B cell (primary cell): ENCODE results near the gene MAP1LC3B2. TPM values are rescaled to one million over a fixed set of nuclear protein-coding genes. Genes with fewer than 3 reads are reported as not detected.

Experiments used
- ATAC-seq: fragments of 200-7000 bp; cut with Tn5 transposase; one replicate; pipeline ENCODE4 v1.10.0; 2021; ENCODE audit warnings: low read depth, mild to moderate bottlenecking, moderate number of reproducible peaks, moderate library complexity
- CTCF ChIA-PET: fragments of 350-600 bp; sonication (Branson Sonifier 250); formaldehyde crosslinking; loops from one replicate; lab custom pipeline; 2021; ENCODE audit warnings: antibody characterized with exemption, inconsistent platforms; lab: Charles Lee
- POLR2A ChIA-PET: fragments of 350-600 bp; sonication (Branson Sonifier 250); formaldehyde crosslinking; loops from one replicate; lab custom pipeline; 2021; ENCODE audit warnings: antibody characterized with exemption; lab: Charles Lee
- DNase-seq: peaks from one replicate; pipeline ENCODE4 v3.0.0; 2013
- H2AFZ ChIP-seq: 2 replicates; pipeline ENCODE4 v1.6.1; 2012; ENCODE audit warnings: mild to moderate bottlenecking, low read depth, low read length; ENCODE audit not compliant: insufficient read depth, poor library complexity, severe bottlenecking
- H3K27ac ChIP-seq, 2 donors: 1 replicate in 1 of 2; 2 replicates in 1 of 2; pipeline ENCODE4 v1.5.1; 2012 to 2013; ENCODE audit warnings: low read length in 2 of 2, mild to moderate bottlenecking in 2 of 2, moderate library complexity in 1 of 2
- H3K27me3 ChIP-seq, 4 experiments: fragments of 200-600 bp in 1 of 4; sonication (generic) in 1 of 4; replicated peaks in 1 of 4; 1 replicate in 2 of 4; 2 replicates in 2 of 4; pipeline versions ENCODE4 v1.6.1 to v1.7.0; 2013 to 2016; ENCODE audit warnings: low read length in 3 of 4, mild to moderate bottlenecking in 2 of 4, mixed read lengths in 1 of 4, moderate library complexity in 1 of 4; ENCODE audit not compliant: insufficient read depth in 4 of 4, control insufficient read depth in 3 of 4; ENCODE audit errors: control extremely low read depth in 1 of 4
- H3K36me3 ChIP-seq, 2 experiments: replicated peaks in 1 of 2; 1 replicate in 1 of 2; 2 replicates in 1 of 2; pipeline versions ENCODE4 v1.6.1 to v1.7.1; 2013; ENCODE audit warnings: low read length in 1 of 2; ENCODE audit not compliant: insufficient read depth in 2 of 2, control insufficient read depth in 1 of 2; ENCODE audit errors: control extremely low read depth in 1 of 2, extremely low read depth in 1 of 2
- H3K4me1 ChIP-seq, 2 donors: fragments of 200-600 bp in 1 of 2; sonication (generic) in 1 of 2; 1 replicate in 1 of 2; 2 replicates in 1 of 2; pipeline versions ENCODE4 v1.5.1 to v1.6.1; 2013 to 2017; ENCODE audit warnings: low read length in 2 of 2; ENCODE audit not compliant: control insufficient read depth in 2 of 2, insufficient read depth in 2 of 2
- H3K4me2 ChIP-seq: replicated peaks from 2 replicates; pipeline ENCODE3; 2012; ENCODE audit warnings: mild to moderate bottlenecking, low read depth, low read length; ENCODE audit not compliant: poor library complexity, severe bottlenecking
- H3K4me3 ChIP-seq, 5 experiments: fragments of 200-600 bp in 1 of 5; sonication (generic) in 1 of 5; 1 replicate in 3 of 5; 2 replicates in 2 of 5; pipeline versions ENCODE4 v1.5.1 to v1.7.0; 2011 to 2016; ENCODE audit warnings: low read length in 4 of 5, mild to moderate bottlenecking in 4 of 5, low read depth in 2 of 5, control low read depth in 1 of 5, moderate library complexity in 1 of 5; ENCODE audit not compliant: insufficient read depth in 1 of 5; ENCODE audit errors: control extremely low read depth in 1 of 5, extremely low read depth in 1 of 5
- H3K79me2 ChIP-seq: fragments of 200-600 bp; sonication (generic); one replicate; pipeline ENCODE4 v1.6.0; 2016; ENCODE audit warnings: low read length; ENCODE audit not compliant: control insufficient read depth, insufficient read depth
- H3K9ac ChIP-seq: fragments of 200-600 bp; sonication (generic); 2 replicates; pipeline ENCODE4 v1.6.1; 2017; ENCODE audit warnings: mild to moderate bottlenecking, low read length, moderate library complexity
- H3K9me3 ChIP-seq, 3 donors: one replicate each; pipeline versions ENCODE4 v1.6.1 to v1.7.1; 2013; ENCODE audit warnings: low read length in 2 of 3; ENCODE audit not compliant: control insufficient read depth in 2 of 3, insufficient read depth in 1 of 3; ENCODE audit errors: control extremely low read depth in 1 of 3
- H4K20me1 ChIP-seq: 2 replicates; pipeline ENCODE4 v1.6.0; 2012; ENCODE audit warnings: mild to moderate bottlenecking, low read length; ENCODE audit not compliant: insufficient read depth, control insufficient read depth, poor library complexity, severe bottlenecking
- H3K27ac Mint-ChIP-seq: one replicate; pipeline ENCODE4 v1.8.0; 2021; ENCODE audit warnings: mixed read lengths
- H3K27me3 Mint-ChIP-seq: one replicate; pipeline ENCODE4 v1.8.0; 2021; ENCODE audit warnings: mixed read lengths
- H3K4me1 Mint-ChIP-seq: one replicate; pipeline ENCODE4 v1.8.0; 2021; ENCODE audit warnings: mixed read lengths
- H3K4me3 Mint-ChIP-seq: one replicate; pipeline ENCODE4 v1.8.0; 2021; ENCODE audit warnings: mixed read lengths
- H3K9me3 Mint-ChIP-seq: one replicate; pipeline ENCODE4 v1.8.0; 2022; ENCODE audit warnings: mixed read lengths; ENCODE audit not compliant: insufficient read depth
- EZH2 ChIP-seq: IDR thresholded peaks from 2 replicates; pipeline ENCODE4 v1.6.1; 2012; ENCODE audit warnings: borderline replicate concordance, low read depth, mild to moderate bottlenecking, moderate library complexity, low read length; ENCODE audit not compliant: insufficient read depth, poor library complexity, severe bottlenecking
- WGBS: methylation state at CpG from one replicate; pipeline ENCODE4 v1.1.5; 2013; ENCODE audit warnings: missing lambda C conversion rate; ENCODE audit not compliant: insufficient coverage; 5-methylcytosine and 5-hydroxymethylcytosine counted together
- intact Hi-C: fragments of 100-400 bp; cut with micrococcal nuclease; formaldehyde crosslinking; loops from one replicate; pipeline ENCODE4 v1.10.0; 2022
- polyA plus RNA-seq: library from polyadenylated mRNA; depleted of rRNA; stranded (reverse); fragments of >200 nt; gene quantifications from 2 replicates; pipeline ENCODE4 v1.2.3, GENCODE V29; 2012
- total RNA-seq, 2 donors: library from RNA; stranded (reverse); fragments of 120-200 nt in 1 of 2; gene quantifications; 1 replicate in 1 of 2; 2 replicates in 1 of 2; pipeline versions ENCODE4 v1.2.3 to v1.2.4, GENCODE V29; 2013 to 2022
- TF ChIP-seq, protein P1 (sequence below): fragments of 200-600 bp; IDR thresholded peaks from one replicate; pipeline ENCODE4 v1.8.0; 2022; ENCODE audit warnings: antibody characterized with exemption, mild to moderate bottlenecking

Gene MAP1LC3B2
- total and polyA plus RNA-seq, 2 donors (not counting 1 experiment from before 2014, with no cell fraction given), result 0.28 to 1.0 TPM

DNA sequence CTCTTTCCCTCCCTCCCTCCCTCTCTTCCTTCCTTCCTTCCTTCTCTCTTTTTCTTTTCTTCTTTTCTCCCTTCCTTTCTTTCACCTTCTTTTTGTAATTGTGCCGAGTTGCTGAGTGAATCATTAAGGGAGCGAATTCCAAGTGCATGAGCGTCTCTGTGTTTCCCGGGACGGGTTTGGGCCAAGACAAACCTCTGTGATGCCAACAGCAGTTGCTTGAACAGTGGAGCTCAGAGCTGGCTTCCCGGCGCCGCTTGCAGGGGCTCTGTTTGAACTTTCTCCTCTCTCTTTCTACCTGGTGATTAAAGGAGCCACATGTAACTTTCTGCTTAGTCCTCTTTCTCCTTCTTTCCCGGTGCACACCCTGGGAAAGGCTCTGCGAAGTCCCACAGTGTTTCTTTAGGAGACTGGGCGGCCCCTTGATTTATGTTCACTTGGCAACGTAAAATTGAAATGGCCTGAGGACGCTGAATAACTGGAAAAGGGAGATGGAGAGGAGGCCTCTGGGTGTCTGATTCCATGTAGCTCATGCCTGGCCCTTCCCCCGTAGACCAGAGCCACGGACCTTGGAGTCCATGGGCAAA, 33.7 kb upstream of the MAP1LC3B2 start:
- peaks cover 4% of the 10 kb centered on the region for H3K27me3 Mint-ChIP-seq

GRCh38 chr12:116528065-116528464, 31.1 kb upstream of the MAP1LC3B2 start:
- CTCF ChIA-PET, result no interaction called here
- POLR2A ChIA-PET, result no interaction called here
- Mint-ChIP-seq H3K27me3 (peaks cover 4% of the 10 kb centered on the region), H3K4me3 (no peak overlapping the region), H3K4me1 (peaks cover 10% of the 10 kb centered on the region), H3K9me3 (no peaks in the 10 kb centered on the region), H3K27ac (no peak overlapping the region)
- H4K20me1 ChIP-seq, result no peaks in the 10 kb centered on the region
- TF ChIP-seq, protein P1, sequence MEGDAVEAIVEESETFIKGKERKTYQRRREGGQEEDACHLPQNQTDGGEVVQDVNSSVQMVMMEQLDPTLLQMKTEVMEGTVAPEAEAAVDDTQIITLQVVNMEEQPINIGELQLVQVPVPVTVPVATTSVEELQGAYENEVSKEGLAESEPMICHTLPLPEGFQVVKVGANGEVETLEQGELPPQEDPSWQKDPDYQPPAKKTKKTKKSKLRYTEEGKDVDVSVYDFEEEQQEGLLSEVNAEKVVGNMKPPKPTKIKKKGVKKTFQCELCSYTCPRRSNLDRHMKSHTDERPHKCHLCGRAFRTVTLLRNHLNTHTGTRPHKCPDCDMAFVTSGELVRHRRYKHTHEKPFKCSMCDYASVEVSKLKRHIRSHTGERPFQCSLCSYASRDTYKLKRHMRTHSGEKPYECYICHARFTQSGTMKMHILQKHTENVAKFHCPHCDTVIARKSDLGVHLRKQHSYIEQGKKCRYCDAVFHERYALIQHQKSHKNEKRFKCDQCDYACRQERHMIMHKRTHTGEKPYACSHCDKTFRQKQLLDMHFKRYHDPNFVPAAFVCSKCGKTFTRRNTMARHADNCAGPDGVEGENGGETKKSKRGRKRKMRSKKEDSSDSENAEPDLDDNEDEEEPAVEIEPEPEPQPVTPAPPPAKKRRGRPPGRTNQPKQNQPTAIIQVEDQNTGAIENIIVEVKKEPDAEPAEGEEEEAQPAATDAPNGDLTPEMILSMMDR, result no peak
- no peak for TF ChIP-seq EZH2
- no peak for DNase-seq
- H3K27ac ChIP-seq, result no peak overlapping the region
- no peaks in the 10 kb centered on the region for H3K9me3 ChIP-seq
- no peak overlapping the region for H3K4me3 ChIP-seq
- H3K79me2 ChIP-seq, result no peaks in the 10 kb centered on the region
- no peak overlapping the region for H2AFZ ChIP-seq
- H3K9ac ChIP-seq, result no peak overlapping the region
- WGBS, result 100% methylated on average over 1 of the region's 4 CpGs
- H3K4me1 ChIP-seq, result peaks cover 6 to 7% of the 10 kb centered on the region in 2 donors
- no peaks in the 10 kb centered on the region for H3K36me3 ChIP-seq
- intact Hi-C loops, result no loop called here
- no peak for ATAC-seq
- H3K4me2 ChIP-seq, result no peak overlapping the region
- H3K27me3 ChIP-seq, result peaks cover 0 to 3% (median 0%) of the 10 kb centered on the region in 4 experiments

More for the DNA sequence above, 33.7 kb upstream of the MAP1LC3B2 start:
- H3K27ac Mint-ChIP-seq, result no peak overlapping the region
- ChIA-PET CTCF (no interaction called here), POLR2A (interaction anchor here (0.5 kb wide), 1 partner anchor 20 kb away, joined by 5 read pairs; no protein-coding TSS in a partner anchor)
- no peak for TF ChIP-seq EZH2
- TF ChIP-seq, protein P1, result no peak
- Histone ChIP-seq H3K79me2 (no peaks in the 10 kb centered on the region), H3K36me3 (no peaks in the 10 kb centered on the region), H3K27me3 (peaks cover 0 to 3% (median 0%) of the 10 kb centered on the region in 4 experiments), H3K9me3 (no peaks in the 10 kb centered on the region), H3K4me3 (no peak overlapping the region), H3K27ac (no peak overlapping the region), H3K4me1 (no peaks in the 10 kb centered on the region), H4K20me1 (no peaks in the 10 kb centered on the region), H2AFZ (no peak overlapping the region), H3K4me2 (no peak overlapping the region), H3K9ac (no peak overlapping the region)
- ATAC-seq (no peak), DNase-seq (no peak)
- H3K4me3 Mint-ChIP-seq, result no peak overlapping the region
- H3K4me1 Mint-ChIP-seq, result peaks cover 6% of the 10 kb centered on the region
- H3K9me3 Mint-ChIP-seq, result no peaks in the 10 kb centered on the region
- intact Hi-C loops, result no loop called here
- WGBS, result 95% methylated on average over 14 of the region's 15 CpGs
